GM12878 (cell line): ENCODE measurements around the gene LFNG. TPM values are rescaled to one million over a fixed set of nuclear protein-coding genes. Genes with fewer than 3 reads are reported as not detected.

Experiments
- ATAC-seq: fragments of 200-7000 bp; cut with Tn5 transposase; 3 replicates; pipeline ENCODE4 v1.9.1; 2020; ENCODE audit warnings: mild to moderate bottlenecking, moderate library complexity
- BruUV-seq: library from RNA; stranded (reverse); fragments of 400-500 nt; replicated peaks from 2 replicates; lab custom pipeline; 2021; lab: Mats Ljungman, UMichigan
- CTCF ChIA-PET: fragments of 300-600 bp; sonication (Branson Sonifier 250); formaldehyde crosslinking; extraction: SDS; loops from one replicate; lab custom pipeline; 2021; ENCODE audit warnings: inconsistent platforms; lab: Yijun Ruan, JAX
- POLR2A ChIA-PET: fragments of 350-600 bp; formaldehyde crosslinking; extraction: SDS; loops from one replicate; lab custom pipeline; 2021; ENCODE audit warnings: inconsistent platforms; lab: Charles Lee
- RAD21 ChIA-PET: fragments of 300-600 bp; sonication (Branson Sonifier 250); formaldehyde crosslinking; loops from one replicate; lab custom pipeline; 2023; ENCODE audit warnings: antibody characterized with exemption; ENCODE audit not compliant: unreplicated experiment; lab: Charles Lee
- SMC1A ChIA-PET: fragments of 300-600 bp; sonication (Branson Sonifier 250); formaldehyde crosslinking; loops from one replicate; lab custom pipeline; 2023; ENCODE audit not compliant: unreplicated experiment, uncharacterized antibody; lab: Charles Lee
- DNase-seq: peaks from one replicate; pipeline ENCODE4 v3.0.0-alpha.2; 2011; ENCODE audit warnings: low read depth, low spot score
- FAIRE-seq: peaks from 3 replicates; lab custom pipeline; 2011; peaks lifted over from hg19 to GRCh38; lab: Jason Lieb, UNC
- H2AFZ ChIP-seq: 2 replicates; pipeline ENCODE4 v1.6.0; 2011; ENCODE audit warnings: low read depth, low read length, control low read depth; ENCODE audit not compliant: control insufficient read depth
- H3K27ac ChIP-seq: 2 replicates; pipeline ENCODE4 v1.5.1; 2011; ENCODE audit warnings: control low read depth; ENCODE audit not compliant: control insufficient read depth, insufficient read depth
- H3K27me3 ChIP-seq, 2 experiments: replicated peaks in 1 of 2; 2 replicates each; pipeline versions ENCODE4 v1.6.0 to v1.6.1; 2011; ENCODE audit warnings: low read length in 1 of 2; ENCODE audit not compliant: control insufficient read depth in 2 of 2, insufficient read depth in 2 of 2
- H3K36me3 ChIP-seq, 2 experiments: 2 replicates each; pipeline ENCODE4 v1.5.1; 2011; ENCODE audit warnings: low read length in 1 of 2; ENCODE audit not compliant: control insufficient read depth in 2 of 2, insufficient read depth in 2 of 2
- H3K4me1 ChIP-seq: 2 replicates; pipeline ENCODE4 v1.6.1; 2011; ENCODE audit warnings: mild to moderate bottlenecking, low read length, moderate library complexity, mixed read lengths; ENCODE audit not compliant: control insufficient read depth, insufficient read depth
- H3K4me2 ChIP-seq: 2 replicates; pipeline ENCODE4 v1.6.0; 2011; ENCODE audit warnings: control low read depth; ENCODE audit not compliant: control insufficient read depth, insufficient read depth
- H3K4me3 ChIP-seq: fragments of 200-600 bp; sonication (generic); 2 replicates; pipeline ENCODE4 v1.5.1; 2016
- H3K79me2 ChIP-seq: 2 replicates; pipeline ENCODE4 v1.6.0; 2011; ENCODE audit warnings: low read length; ENCODE audit not compliant: control insufficient read depth, insufficient read depth
- H3K9ac ChIP-seq: 2 replicates; pipeline ENCODE4 v1.8.0; 2011; ENCODE audit warnings: low read length, control low read depth, mixed read lengths; ENCODE audit not compliant: control insufficient read depth, insufficient read depth
- H3K9me3 ChIP-seq: replicated peaks from 3 replicates; pipeline ENCODE4 v1.5.1; 2011; ENCODE audit warnings: mild to moderate bottlenecking, low read length; ENCODE audit not compliant: control insufficient read depth, insufficient read depth
- H4K20me1 ChIP-seq: 2 replicates; pipeline ENCODE4 v1.6.0; 2011; ENCODE audit not compliant: control insufficient read depth, insufficient read depth
- ASH2L ChIP-seq: fragments of 300-600, 200-600 bp; sonication (generic); IDR thresholded peaks from 2 replicates; pipeline ENCODE4 v1.6.1; 2017; ENCODE audit warnings: low read depth, mild to moderate bottlenecking, borderline replicate concordance
- ATF2 ChIP-seq: IDR thresholded peaks from 2 replicates; pipeline ENCODE4 v1.6.1; 2012; ENCODE audit warnings: low read length, inconsistent platforms
- E4F1 ChIP-seq: fragments of 450-650 bp; IDR thresholded peaks from 2 replicates; pipeline ENCODE4 v1.6.1; 2018; ENCODE audit warnings: borderline replicate concordance, mild to moderate bottlenecking; ENCODE audit not compliant: partially characterized antibody
- EED ChIP-seq: sonication (generic); IDR thresholded peaks from 2 replicates; pipeline ENCODE4 v1.6.1; 2016; ENCODE audit warnings: antibody characterized with exemption, low read depth
- HCFC1 ChIP-seq: fragments of 150-350 bp; IDR thresholded peaks from 2 replicates; pipeline ENCODE4 v1.6.1; 2014; ENCODE audit warnings: low read length
- MAX ChIP-seq: IDR thresholded peaks from 2 replicates; pipeline ENCODE4 v1.6.1; 2012; ENCODE audit warnings: low read depth, low read length, improper control_type of control experiment
- MXI1 ChIP-seq: fragments of 150-350 bp; IDR thresholded peaks from 2 replicates; pipeline ENCODE4 v1.6.1; 2011; ENCODE audit warnings: low read depth, mild to moderate bottlenecking, inconsistent platforms, low read length, improper control_type of control experiment
- MYC ChIP-seq: IDR thresholded peaks from 2 replicates; pipeline ENCODE4 v1.6.1; 2011; ENCODE audit warnings: mild to moderate bottlenecking, low read length, moderate library complexity, inconsistent platforms; ENCODE audit not compliant: insufficient read depth, insufficient replicate concordance, insufficient read length, severe bottlenecking
- NFIC ChIP-seq: IDR thresholded peaks from 2 replicates; pipeline ENCODE4 v1.6.1; 2012; ENCODE audit warnings: low read depth, mild to moderate bottlenecking, inconsistent platforms, low read length, moderate library complexity
- PML ChIP-seq: IDR thresholded peaks from 2 replicates; pipeline ENCODE4 v1.6.1; 2012; ENCODE audit warnings: low read length, inconsistent platforms
- POLR2AphosphoS2 ChIP-seq: IDR thresholded peaks from 2 replicates; pipeline ENCODE4 v1.6.1; 2011; ENCODE audit warnings: low read depth, mild to moderate bottlenecking, low read length, improper control_type of control experiment, moderate library complexity
- RFX5 ChIP-seq: IDR thresholded peaks from 2 replicates; pipeline ENCODE4 v1.6.1; 2011; ENCODE audit warnings: low read depth, low read length, improper control_type of control experiment
- TAF1 ChIP-seq: IDR thresholded peaks from 2 replicates; pipeline ENCODE4 v1.6.1; 2011; ENCODE audit warnings: mild to moderate bottlenecking, low read depth, low read length, borderline replicate concordance
- YBX1 ChIP-seq: fragments of 450-650 bp; IDR thresholded peaks from 2 replicates; pipeline ENCODE4 v1.6.1; 2016; ENCODE audit warnings: antibody characterized with exemption
- ZZZ3 ChIP-seq: IDR thresholded peaks from 2 replicates; pipeline ENCODE4 v1.6.1; 2011; ENCODE audit warnings: low read depth; ENCODE audit not compliant: control insufficient read depth, insufficient read length
- WGBS: methylation state at CpG from one replicate; pipeline ENCODE4 v1.1.6; 2016; ENCODE audit warnings: low lambda C conversion rate; ENCODE audit not compliant: insufficient replicate concordance, insufficient coverage; ENCODE audit errors: missing lambda C conversion rate; 5-methylcytosine and 5-hydroxymethylcytosine counted together
- in situ Hi-C: fragments of 300-500 bp; cut with MboI; formaldehyde crosslinking; loops from 9 replicates; pipeline ENCODE4 v1.14.3; 2018; ENCODE audit warnings: mixed read lengths
- intact Hi-C: fragments of 100-400 bp; cut with micrococcal nuclease; formaldehyde crosslinking; loops from one replicate; pipeline ENCODE4 v1.14.2; 2022; ENCODE audit not compliant: unreplicated experiment
- polyA plus RNA-seq, 11 experiments: library from polyadenylated mRNA; depleted of rRNA in 4 of 11; unstranded in 6 of 11; stranded (reverse) in 5 of 11; fragments of >200 nt; fragmentation: Nextera tagmentation in 4 of 11; fragmentation: Illumina TruSeq in 1 of 11; extraction: Ambion mirVana in 4 of 11; extraction: Trizol in 1 of 11; gene quantifications; 1 replicate in 1 of 11; 2 replicates in 10 of 11; pipeline versions ENCODE4 v1.2.1 to v1.2.3, GENCODE V29; 2011 to 2016; ENCODE audit warnings: inconsistent platforms in 2 of 11, missing spikeins in 2 of 11, low read depth in 1 of 11
- total RNA-seq, 4 experiments: library from RNA; depleted of rRNA in 3 of 4; stranded (reverse); fragments of >200 nt in 3 of 4; fragmentation: Illumina TruSeq in 1 of 4; extraction: Trizol in 1 of 4; gene quantifications; 2 replicates each; pipeline versions ENCODE4 v1.2.1 to v1.2.3, GENCODE V29; 2013 to 2021

The LFNG gene
- total and polyA plus RNA-seq, 10 of the 15 experiments (the other 5 are each of a cell fraction or from before 2014, with no cell fraction given), result 0.09 to 0.68 (median 0.33) TPM; not detected in 2

GRCh38 chr7:2540641-2541051, 21.1 kb downstream of the LFNG start:
- BruUV-seq, result no TSS peak
- Histone ChIP-seq H3K27ac (no peak overlapping the region), H3K27me3 (no peaks in the 10 kb centered on the region), H4K20me1 (no peaks in the 10 kb centered on the region), H3K9me3 (no peaks in the 10 kb centered on the region), H3K4me1 (no peaks in the 10 kb centered on the region), H2AFZ (no peak overlapping the region), H3K36me3 (peaks cover 0 to 24% of the 10 kb centered on the region in 2 experiments; a peak in 3 of 4 replicates), H3K4me2 (no peak overlapping the region), H3K9ac (no peak overlapping the region), H3K4me3 (no peak overlapping the region), H3K79me2 (no peaks in the 10 kb centered on the region)
- ChIA-PET RAD21 (no interaction called here), SMC1A (no interaction called here), POLR2A (no interaction called here), CTCF (no interaction called here)
- ATAC-seq, result no peak
- TF ChIP-seq EED (no peak), TAF1 (no peak), MAX (no peak), POLR2AphosphoS2 (no peak), PML (no peak), RFX5 (no peak), MXI1 (no peak), MYC (no peak), ZZZ3 (no peak), E4F1 (no peak), NFIC (no peak), ASH2L (no peak), HCFC1 (no peak), ATF2 (no peak), YBX1 (no peak)
- no peak for FAIRE-seq
- intact Hi-C loops, result no loop called here
- 93% methylated on average over 17 of the region's 19 CpGs for WGBS
- in situ Hi-C loops, result no loop called here
- DNase-seq, result no peak
